ENCODE results near the gene NBAS.

DNA sequence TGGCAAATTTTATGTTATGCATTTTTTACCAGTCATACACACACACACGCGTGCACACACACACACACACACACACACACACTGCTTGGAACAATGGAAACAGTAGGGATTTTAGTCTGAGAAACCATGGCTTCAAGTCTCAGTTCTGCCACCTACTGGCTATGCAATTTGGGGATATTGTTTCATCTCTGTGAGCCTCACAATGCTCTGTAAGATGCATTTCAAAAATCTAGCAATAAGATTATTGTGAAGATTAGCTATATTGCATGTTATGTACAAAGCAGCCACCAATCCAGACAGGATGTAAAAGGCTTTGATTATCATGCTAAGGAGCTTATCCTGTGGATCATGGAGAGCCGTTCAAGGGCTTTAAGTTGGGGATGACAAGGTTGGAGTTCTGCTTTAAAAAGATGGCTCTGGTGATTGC, 401.4 kb downstream of the NBAS start:
- TF ChIP-seq, protein P1, sequence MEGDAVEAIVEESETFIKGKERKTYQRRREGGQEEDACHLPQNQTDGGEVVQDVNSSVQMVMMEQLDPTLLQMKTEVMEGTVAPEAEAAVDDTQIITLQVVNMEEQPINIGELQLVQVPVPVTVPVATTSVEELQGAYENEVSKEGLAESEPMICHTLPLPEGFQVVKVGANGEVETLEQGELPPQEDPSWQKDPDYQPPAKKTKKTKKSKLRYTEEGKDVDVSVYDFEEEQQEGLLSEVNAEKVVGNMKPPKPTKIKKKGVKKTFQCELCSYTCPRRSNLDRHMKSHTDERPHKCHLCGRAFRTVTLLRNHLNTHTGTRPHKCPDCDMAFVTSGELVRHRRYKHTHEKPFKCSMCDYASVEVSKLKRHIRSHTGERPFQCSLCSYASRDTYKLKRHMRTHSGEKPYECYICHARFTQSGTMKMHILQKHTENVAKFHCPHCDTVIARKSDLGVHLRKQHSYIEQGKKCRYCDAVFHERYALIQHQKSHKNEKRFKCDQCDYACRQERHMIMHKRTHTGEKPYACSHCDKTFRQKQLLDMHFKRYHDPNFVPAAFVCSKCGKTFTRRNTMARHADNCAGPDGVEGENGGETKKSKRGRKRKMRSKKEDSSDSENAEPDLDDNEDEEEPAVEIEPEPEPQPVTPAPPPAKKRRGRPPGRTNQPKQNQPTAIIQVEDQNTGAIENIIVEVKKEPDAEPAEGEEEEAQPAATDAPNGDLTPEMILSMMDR (IDR thresholded peaks at IDR 0.05; ENCODE audit: insufficient read depth, low read depth, low read length) = peak; percentile 52
- no peak for TF ChIP-seq EZH2 (IDR thresholded peaks at IDR 0.05; ENCODE audit: insufficient read depth, low read length)

Data from astrocyte (in vitro differentiated cells and primary cell).